ENCODE data around the gene ROBO2. TPM values are rescaled to one million over a fixed set of nuclear protein-coding genes. Genes with fewer than 3 reads are reported as not detected.

The ROBO2 gene
- total and polyA plus RNA-seq, 11 donors = 0.04 to 0.93 (median 0.06) TPM; not detected in 6

DNA sequence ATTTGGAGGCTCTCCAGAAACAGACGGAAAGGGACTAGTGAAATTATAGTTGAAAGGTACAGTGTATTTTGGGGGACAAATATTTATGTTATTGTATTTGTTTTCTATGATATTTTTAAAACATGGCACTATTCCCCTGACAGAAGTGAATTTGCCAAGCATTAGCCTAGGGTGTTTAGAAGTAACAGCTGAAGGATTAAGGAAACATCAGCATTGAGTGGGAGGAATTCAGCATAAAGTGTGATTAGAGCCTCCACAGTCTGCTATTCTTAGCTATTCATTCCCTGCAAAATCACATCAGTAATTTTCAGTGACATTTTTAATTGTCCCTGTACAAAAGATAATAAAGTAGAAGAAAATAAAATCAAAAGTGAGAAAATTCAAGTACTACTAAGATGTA is 231.4 kb downstream of the ROBO2 start:
- no peak overlapping the region for H3K4me3 ChIP-seq
- ATAC-seq (no peak), DNase-seq (no peak)
- H3K4me1 ChIP-seq = no peaks in the 10 kb centered on the region
- H3K27ac ChIP-seq = no peak overlapping the region
- no peaks in the 10 kb centered on the region for H3K36me3 ChIP-seq
- intact Hi-C loops (cut with DNase I) = no loop called here
- H3K9me3 ChIP-seq = no peaks in the 10 kb centered on the region
- TF ChIP-seq POLR2A (IDR thresholded peaks at IDR 0.05) = no peak
- TF ChIP-seq, protein P1, sequence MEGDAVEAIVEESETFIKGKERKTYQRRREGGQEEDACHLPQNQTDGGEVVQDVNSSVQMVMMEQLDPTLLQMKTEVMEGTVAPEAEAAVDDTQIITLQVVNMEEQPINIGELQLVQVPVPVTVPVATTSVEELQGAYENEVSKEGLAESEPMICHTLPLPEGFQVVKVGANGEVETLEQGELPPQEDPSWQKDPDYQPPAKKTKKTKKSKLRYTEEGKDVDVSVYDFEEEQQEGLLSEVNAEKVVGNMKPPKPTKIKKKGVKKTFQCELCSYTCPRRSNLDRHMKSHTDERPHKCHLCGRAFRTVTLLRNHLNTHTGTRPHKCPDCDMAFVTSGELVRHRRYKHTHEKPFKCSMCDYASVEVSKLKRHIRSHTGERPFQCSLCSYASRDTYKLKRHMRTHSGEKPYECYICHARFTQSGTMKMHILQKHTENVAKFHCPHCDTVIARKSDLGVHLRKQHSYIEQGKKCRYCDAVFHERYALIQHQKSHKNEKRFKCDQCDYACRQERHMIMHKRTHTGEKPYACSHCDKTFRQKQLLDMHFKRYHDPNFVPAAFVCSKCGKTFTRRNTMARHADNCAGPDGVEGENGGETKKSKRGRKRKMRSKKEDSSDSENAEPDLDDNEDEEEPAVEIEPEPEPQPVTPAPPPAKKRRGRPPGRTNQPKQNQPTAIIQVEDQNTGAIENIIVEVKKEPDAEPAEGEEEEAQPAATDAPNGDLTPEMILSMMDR (IDR thresholded peaks at IDR 0.05) = no peak
- 37 to 88% (median 81%) methylated on average over 1 of the region's 1 CpG for WGBS, 4 donors
- H3K27me3 ChIP-seq = no peaks in the 10 kb centered on the region

DNA sequence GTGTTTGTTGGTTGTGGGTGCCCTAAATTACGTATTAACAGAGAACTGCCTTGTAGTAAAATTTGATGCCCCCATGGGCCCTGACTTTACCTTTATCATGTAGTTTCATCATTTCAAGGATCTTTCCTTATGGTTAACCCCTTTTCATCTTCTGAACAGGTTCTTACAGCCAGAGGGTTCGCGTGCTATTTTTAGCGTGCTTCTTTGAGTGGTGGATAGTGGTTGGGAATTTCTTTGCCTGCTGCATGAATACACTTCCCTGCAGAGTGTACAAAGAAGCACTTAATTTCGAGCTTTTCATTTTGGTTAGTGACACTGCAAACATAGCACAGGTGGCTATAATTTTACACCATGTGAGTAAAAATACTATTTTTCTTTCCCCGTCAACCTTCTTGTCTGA is 231.8 kb downstream of the ROBO2 start:
- Histone ChIP-seq H3K36me3 (no peaks in the 10 kb centered on the region), H3K27me3 (no peaks in the 10 kb centered on the region), H3K4me1 (no peaks in the 10 kb centered on the region), H3K4me3 (no peak overlapping the region), H3K27ac (no peak overlapping the region), H3K9me3 (no peaks in the 10 kb centered on the region)
- intact Hi-C loops (cut with DNase I) = no loop called here
- TF ChIP-seq POLR2A (IDR thresholded peaks at IDR 0.05) = no peak
- TF ChIP-seq, protein P1 (IDR thresholded peaks at IDR 0.05) = no peak
- 63 to 68% (median 67%) methylated on average over 6 of the region's 6 CpGs for WGBS, 4 donors
- no peak for DNase-seq
- no peak for ATAC-seq

- H3K9me3 ChIP-seq = no peaks in the 10 kb centered on the region
- no peak overlapping the region for H3K4me3 ChIP-seq
- WGBS, 4 donors = 84 to 91% (median 89%) methylated on average over 2 of the region's 2 CpGs
- no peaks in the 10 kb centered on the region for H3K27me3 ChIP-seq
- H3K4me1 ChIP-seq = no peaks in the 10 kb centered on the region
- H3K36me3 ChIP-seq = no peaks in the 10 kb centered on the region
- no peak for ATAC-seq
- intact Hi-C loops (cut with DNase I) = no loop called here
- no peak overlapping the region for H3K27ac ChIP-seq
- no peak for DNase-seq
- no peak for TF ChIP-seq POLR2A (IDR thresholded peaks at IDR 0.05)
- TF ChIP-seq, protein P1 (IDR thresholded peaks at IDR 0.05) = no peak
Measured at GRCh38 chr3:77279276-77279675, 239.4 kb downstream of the ROBO2 start.

- ATAC-seq (no peak), DNase-seq (no peak)
- TF ChIP-seq, protein P1 (IDR thresholded peaks at IDR 0.05) = no peak
- TF ChIP-seq POLR2A (IDR thresholded peaks at IDR 0.05) = no peak
- H3K4me3 ChIP-seq = no peak overlapping the region
- no peaks in the 10 kb centered on the region for H3K27me3 ChIP-seq
- no peak overlapping the region for H3K27ac ChIP-seq
- no peaks in the 10 kb centered on the region for H3K4me1 ChIP-seq
- H3K9me3 ChIP-seq = no peaks in the 10 kb centered on the region
- H3K36me3 ChIP-seq = no peaks in the 10 kb centered on the region
- intact Hi-C loops (cut with DNase I) = no loop called here
- WGBS, 4 donors = 52 to 63% (median 56%) methylated on average over 7 to 8 of the region's 8 CpGs
Measured at GRCh38 chr3:77281721-77282120, 241.8 kb downstream of the ROBO2 start.

Data from heart left ventricle (tissue), 16 donors.